HL-60 (cell line): Measurements from ENCODE around the gene HBQ1.
"Not testable (repeated sequence)": the region's sequence is repeated elsewhere in the genome, so short reads cannot be mapped to it uniquely, and the experiment has no call there.

Source experiments
- DNase-seq, 2 experiments: peaks; one replicate each; pipeline ENCODE4 v3.0.0-alpha.2; 2010 to 2020; ENCODE audit warnings: low read depth in 1 of 2, low spot score in 1 of 2
- H3K27ac ChIP-seq: fragments of 250-450 bp; sonication (Bioruptor Pico); replicated peaks from 2 replicates; pipeline ENCODE4 v1.5.1; 2020; ENCODE audit warnings: mild to moderate bottlenecking, moderate library complexity
- H3K27me3 ChIP-seq: fragments of 250-450 bp; sonication (Bioruptor Pico); 2 replicates; pipeline ENCODE4 v1.5.1; 2021; ENCODE audit warnings: mild to moderate bottlenecking, moderate library complexity; ENCODE audit not compliant: insufficient read depth, poor library complexity, severe bottlenecking
- H3K4me3 ChIP-seq: replicated peaks from 2 replicates; pipeline ENCODE4 v1.5.1; 2011; ENCODE audit warnings: mild to moderate bottlenecking, control low read depth, low read length; ENCODE audit not compliant: insufficient read depth
- CTCF ChIP-seq: IDR thresholded peaks from one replicate; pipeline ENCODE4 v1.5.1; 2011; ENCODE audit warnings: low read length, control low read depth, inconsistent platforms; ENCODE audit not compliant: insufficient read depth
- GABPA ChIP-seq: IDR thresholded peaks from 2 replicates; pipeline ENCODE4 v1.6.1; 2012; ENCODE audit warnings: low read depth
- POLR2AphosphoS5 ChIP-seq: IDR thresholded peaks from 2 replicates; pipeline ENCODE4 v1.6.1; 2012; ENCODE audit warnings: low read depth
- SPI1 ChIP-seq: IDR thresholded peaks from 2 replicates; pipeline ENCODE4 v1.6.1; 2012; ENCODE audit warnings: low read depth, mild to moderate bottlenecking, borderline replicate concordance
- TF ChIP-seq, protein P1 (sequence below): IDR thresholded peaks from 2 replicates; pipeline ENCODE4 v1.6.1; 2012; ENCODE audit warnings: low read depth; ENCODE audit not compliant: insufficient replicate concordance

The HBQ1 gene

DNA sequence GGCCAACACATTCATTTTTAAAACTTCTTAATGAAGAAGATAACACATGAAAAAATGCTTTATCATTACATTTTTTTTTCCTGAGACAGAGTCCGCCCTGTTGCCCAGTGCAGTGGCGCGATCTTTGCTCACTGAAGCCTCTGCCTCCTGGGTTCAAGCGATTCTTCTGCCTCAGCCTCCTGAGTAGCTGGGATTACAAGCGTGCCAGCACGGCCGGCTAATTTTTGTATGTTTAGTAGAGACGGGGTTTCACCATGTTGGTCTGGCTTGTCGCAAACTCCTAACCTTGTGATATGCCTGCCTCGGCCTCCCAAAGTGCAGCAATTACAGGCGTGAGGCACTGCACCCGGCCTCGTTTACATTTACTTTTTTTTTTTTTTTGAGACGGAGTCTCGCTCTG lies 13.2 kb downstream of the HBQ1 start:
- Histone ChIP-seq H3K27ac (no peak overlapping the region), H3K4me3 (no peak overlapping the region), H3K27me3 (no peaks in the 10 kb centered on the region)
- TF ChIP-seq SPI1, result no peak
- TF ChIP-seq POLR2AphosphoS5, result no peak
- TF ChIP-seq GABPA, result no peak
- TF ChIP-seq CTCF, result no peak
- TF ChIP-seq, protein P1, sequence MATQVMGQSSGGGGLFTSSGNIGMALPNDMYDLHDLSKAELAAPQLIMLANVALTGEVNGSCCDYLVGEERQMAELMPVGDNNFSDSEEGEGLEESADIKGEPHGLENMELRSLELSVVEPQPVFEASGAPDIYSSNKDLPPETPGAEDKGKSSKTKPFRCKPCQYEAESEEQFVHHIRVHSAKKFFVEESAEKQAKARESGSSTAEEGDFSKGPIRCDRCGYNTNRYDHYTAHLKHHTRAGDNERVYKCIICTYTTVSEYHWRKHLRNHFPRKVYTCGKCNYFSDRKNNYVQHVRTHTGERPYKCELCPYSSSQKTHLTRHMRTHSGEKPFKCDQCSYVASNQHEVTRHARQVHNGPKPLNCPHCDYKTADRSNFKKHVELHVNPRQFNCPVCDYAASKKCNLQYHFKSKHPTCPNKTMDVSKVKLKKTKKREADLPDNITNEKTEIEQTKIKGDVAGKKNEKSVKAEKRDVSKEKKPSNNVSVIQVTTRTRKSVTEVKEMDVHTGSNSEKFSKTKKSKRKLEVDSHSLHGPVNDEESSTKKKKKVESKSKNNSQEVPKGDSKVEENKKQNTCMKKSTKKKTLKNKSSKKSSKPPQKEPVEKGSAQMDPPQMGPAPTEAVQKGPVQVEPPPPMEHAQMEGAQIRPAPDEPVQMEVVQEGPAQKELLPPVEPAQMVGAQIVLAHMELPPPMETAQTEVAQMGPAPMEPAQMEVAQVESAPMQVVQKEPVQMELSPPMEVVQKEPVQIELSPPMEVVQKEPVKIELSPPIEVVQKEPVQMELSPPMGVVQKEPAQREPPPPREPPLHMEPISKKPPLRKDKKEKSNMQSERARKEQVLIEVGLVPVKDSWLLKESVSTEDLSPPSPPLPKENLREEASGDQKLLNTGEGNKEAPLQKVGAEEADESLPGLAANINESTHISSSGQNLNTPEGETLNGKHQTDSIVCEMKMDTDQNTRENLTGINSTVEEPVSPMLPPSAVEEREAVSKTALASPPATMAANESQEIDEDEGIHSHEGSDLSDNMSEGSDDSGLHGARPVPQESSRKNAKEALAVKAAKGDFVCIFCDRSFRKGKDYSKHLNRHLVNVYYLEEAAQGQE, result no peak
- no peak for DNase-seq

GRCh38 chr16:194516-194915 lies 14.3 kb downstream of the HBQ1 start:
- DNase-seq, result no peak
- no peak for TF ChIP-seq SPI1
- TF ChIP-seq, protein P1, result no peak
- H3K27ac ChIP-seq, result no peak overlapping the region
- H3K4me3 ChIP-seq, result no peak overlapping the region
- no peaks in the 10 kb centered on the region for H3K27me3 ChIP-seq

- Histone ChIP-seq H3K27me3 (no peaks in the 10 kb centered on the region), H3K27ac (no peak overlapping the region), H3K4me3 (no peak overlapping the region)
- TF ChIP-seq POLR2AphosphoS5 (no peak), SPI1 (no peak), GABPA (no peak), CTCF (no peak)
- TF ChIP-seq, protein P1, result no peak
- DNase-seq, result no peak
Measured at GRCh38 chr16:200388-200787, 20.1 kb downstream of the HBQ1 start.

- Histone ChIP-seq H3K27me3 (no peaks in the 10 kb centered on the region), H3K27ac (no peak overlapping the region), H3K4me3 (no peak overlapping the region)
- TF ChIP-seq SPI1, result no peak
- TF ChIP-seq CTCF, result no peak
- no peak for TF ChIP-seq GABPA
- TF ChIP-seq, protein P1, result no peak
- no peak for TF ChIP-seq POLR2AphosphoS5
- no peak for DNase-seq
Measured at GRCh38 chr16:203246-203645, 23.0 kb downstream of the HBQ1 start.

GRCh38 chr16:204046-204445 lies 23.8 kb downstream of the HBQ1 start:
- H3K27me3 ChIP-seq, H3K27ac ChIP-seq, H3K4me3 ChIP-seq, DNase-seq: not testable (repeated sequence)
